ENCODE results near the gene MTA1.

DNA sequence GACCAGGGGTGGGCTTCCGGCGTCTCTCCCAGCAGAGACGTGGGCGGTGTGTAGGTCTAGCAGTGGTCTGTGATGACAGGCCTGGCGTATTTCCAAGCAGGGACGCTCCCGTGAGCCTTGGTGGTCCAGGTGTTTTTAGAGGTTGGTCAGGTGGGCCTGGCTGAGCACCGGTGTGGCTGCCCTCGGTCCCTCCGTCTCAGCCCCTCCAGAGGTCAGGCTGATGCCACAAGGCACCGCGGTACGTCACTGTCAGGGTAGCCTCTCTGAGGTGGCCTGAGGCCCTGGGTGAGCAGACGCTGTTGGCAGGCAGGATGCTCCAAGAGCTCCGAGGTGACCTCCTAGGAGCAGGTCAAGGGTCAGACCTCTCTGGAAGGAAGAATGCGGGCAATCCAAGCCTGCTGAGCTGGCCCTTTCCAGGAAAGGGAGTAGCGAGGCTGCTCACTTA, 13.6 kb downstream of the MTA1 start:
- TF ChIP-seq, protein P1, sequence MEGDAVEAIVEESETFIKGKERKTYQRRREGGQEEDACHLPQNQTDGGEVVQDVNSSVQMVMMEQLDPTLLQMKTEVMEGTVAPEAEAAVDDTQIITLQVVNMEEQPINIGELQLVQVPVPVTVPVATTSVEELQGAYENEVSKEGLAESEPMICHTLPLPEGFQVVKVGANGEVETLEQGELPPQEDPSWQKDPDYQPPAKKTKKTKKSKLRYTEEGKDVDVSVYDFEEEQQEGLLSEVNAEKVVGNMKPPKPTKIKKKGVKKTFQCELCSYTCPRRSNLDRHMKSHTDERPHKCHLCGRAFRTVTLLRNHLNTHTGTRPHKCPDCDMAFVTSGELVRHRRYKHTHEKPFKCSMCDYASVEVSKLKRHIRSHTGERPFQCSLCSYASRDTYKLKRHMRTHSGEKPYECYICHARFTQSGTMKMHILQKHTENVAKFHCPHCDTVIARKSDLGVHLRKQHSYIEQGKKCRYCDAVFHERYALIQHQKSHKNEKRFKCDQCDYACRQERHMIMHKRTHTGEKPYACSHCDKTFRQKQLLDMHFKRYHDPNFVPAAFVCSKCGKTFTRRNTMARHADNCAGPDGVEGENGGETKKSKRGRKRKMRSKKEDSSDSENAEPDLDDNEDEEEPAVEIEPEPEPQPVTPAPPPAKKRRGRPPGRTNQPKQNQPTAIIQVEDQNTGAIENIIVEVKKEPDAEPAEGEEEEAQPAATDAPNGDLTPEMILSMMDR (conservative IDR thresholded peaks at IDR 0.05; ENCODE audit: low read length): no peak
- no peak for TF ChIP-seq EZH2phosphoT487 (IDR thresholded peaks at IDR 0.05; ENCODE audit: borderline replicate concordance, low read depth, low read length)

Measured in OCI-LY7 (cell line).